HEK293 (cell line): Measurements from ENCODE around the gene HIBCH.

ENCODE experiments used
- CTCF ChIA-PET: fragments of 350-600 bp; formaldehyde crosslinking; extraction: SDS; loops from one replicate; lab custom pipeline; 2021; ENCODE audit warnings: antibody characterized with exemption; lab: Yijun Ruan, JAX
- POLR2A ChIA-PET: fragments of 300-600 bp; formaldehyde crosslinking; extraction: SDS; loops from one replicate; lab custom pipeline; 2020; ENCODE audit warnings: antibody characterized with exemption, inconsistent platforms; lab: Yijun Ruan, JAX
- H3K27ac ChIP-seq: fragments of 200-500 bp; sonication (Bioruptor generic); 2 replicates; pipeline ENCODE4 v1.5.1; 2014; ENCODE audit warnings: low read depth, low read length, control low read depth, inconsistent platforms; ENCODE audit errors: extremely low read depth
- H3K36me3 ChIP-seq, 2 experiments: fragments of 200-500 bp in 1 of 2; sonication (Bioruptor generic) in 1 of 2; 1 replicate in 1 of 2; 2 replicates in 1 of 2; pipeline ENCODE4 v1.5.1; 2014 to 2017; ENCODE audit warnings: inconsistent platforms in 2 of 2, low read length in 2 of 2; ENCODE audit not compliant: control insufficient read depth in 2 of 2, insufficient read depth in 1 of 2
- H3K4me1 ChIP-seq: fragments of 200-500 bp; sonication (Bioruptor generic); 2 replicates; pipeline ENCODE4 v1.5.1; 2014; ENCODE audit warnings: mild to moderate bottlenecking, low read length, inconsistent platforms; ENCODE audit not compliant: control insufficient read depth, insufficient read depth
- H3K4me3 ChIP-seq: 2 replicates; pipeline ENCODE4 v1.5.1; 2011; ENCODE audit warnings: low read depth, mild to moderate bottlenecking, control low read depth, low read length, moderate library complexity
- H3K9me3 ChIP-seq: fragments of 200-500 bp; sonication (Bioruptor generic); 2 replicates; pipeline ENCODE4 v1.5.1; 2014; ENCODE audit warnings: low read depth, low read length, inconsistent platforms; ENCODE audit not compliant: control insufficient read depth, insufficient read depth
- GLIS1 ChIP-seq: fragments of 450-650 bp; formaldehyde crosslinking; IDR thresholded peaks from 2 replicates; pipeline ENCODE4 v1.5.1; 2016; ENCODE audit warnings: missing biosample characterization, missing genetic modification characterization
- KLF10 ChIP-seq: fragments of 450-650 bp; IDR thresholded peaks from 2 replicates; pipeline ENCODE4 v1.5.1; 2018; ENCODE audit warnings: missing biosample characterization, mild to moderate bottlenecking, missing genetic modification characterization
- PRDM1 ChIP-seq: fragments of 450-650 bp; formaldehyde crosslinking; IDR thresholded peaks from 2 replicates; pipeline ENCODE4; 2016; ENCODE audit warnings: missing biosample characterization, missing genetic modification characterization
- ZFP37 ChIP-seq: fragments of 450-650 bp; formaldehyde crosslinking; IDR thresholded peaks from 2 replicates; pipeline ENCODE4 v1.5.1; 2016; ENCODE audit warnings: missing biosample characterization, missing genetic modification characterization
- ZNF114 ChIP-seq: fragments of 450-650 bp; formaldehyde crosslinking; IDR thresholded peaks from 2 replicates; pipeline ENCODE4 v1.5.0; 2017; ENCODE audit warnings: missing biosample characterization, missing genetic modification characterization
- ZNF223 ChIP-seq: fragments of 450-650 bp; formaldehyde crosslinking; IDR thresholded peaks from 2 replicates; pipeline ENCODE4 v1.5.1; 2016; ENCODE audit warnings: missing biosample characterization, missing genetic modification characterization
- ZNF366 ChIP-seq: fragments of 450-650 bp; formaldehyde crosslinking; conservative IDR thresholded peaks from 2 replicates; pipeline ENCODE4 v1.5.1; 2016; ENCODE audit warnings: missing biosample characterization, missing genetic modification characterization
- ZNF596 ChIP-seq: fragments of 450-650 bp; IDR thresholded peaks from 2 replicates; pipeline ENCODE4 v1.5.0; 2018; ENCODE audit warnings: missing biosample characterization, mild to moderate bottlenecking, missing genetic modification characterization, moderate library complexity
- ZNF76 ChIP-seq: fragments of 450-650 bp; formaldehyde crosslinking; IDR thresholded peaks from 2 replicates; pipeline ENCODE4; 2016; ENCODE audit warnings: low read depth, missing biosample characterization, missing genetic modification characterization, borderline replicate concordance
- TF ChIP-seq, protein P1 (sequence below): fragments of 450-650 bp; formaldehyde crosslinking; conservative IDR thresholded peaks from 2 replicates; pipeline ENCODE4 v1.5.1; 2016; ENCODE audit warnings: low read depth, missing biosample characterization, missing genetic modification characterization
- TF ChIP-seq, protein P2 (sequence below): fragments of 450-650 bp; formaldehyde crosslinking; IDR thresholded peaks from 2 replicates; pipeline ENCODE4 v1.5.1; 2016; ENCODE audit warnings: missing biosample characterization, missing genetic modification characterization
- TF ChIP-seq, protein P3 (sequence below): fragments of 450-650 bp; formaldehyde crosslinking; IDR thresholded peaks from 2 replicates; pipeline ENCODE4 v1.5.1; 2017; ENCODE audit warnings: missing biosample characterization, mild to moderate bottlenecking, missing genetic modification characterization, moderate library complexity
- TF ChIP-seq, protein P4 (sequence below): fragments of 450-650 bp; formaldehyde crosslinking; IDR thresholded peaks from 2 replicates; pipeline ENCODE4 v1.5.1; 2017; ENCODE audit warnings: missing biosample characterization, missing genetic modification characterization

The HIBCH gene

DNA sequence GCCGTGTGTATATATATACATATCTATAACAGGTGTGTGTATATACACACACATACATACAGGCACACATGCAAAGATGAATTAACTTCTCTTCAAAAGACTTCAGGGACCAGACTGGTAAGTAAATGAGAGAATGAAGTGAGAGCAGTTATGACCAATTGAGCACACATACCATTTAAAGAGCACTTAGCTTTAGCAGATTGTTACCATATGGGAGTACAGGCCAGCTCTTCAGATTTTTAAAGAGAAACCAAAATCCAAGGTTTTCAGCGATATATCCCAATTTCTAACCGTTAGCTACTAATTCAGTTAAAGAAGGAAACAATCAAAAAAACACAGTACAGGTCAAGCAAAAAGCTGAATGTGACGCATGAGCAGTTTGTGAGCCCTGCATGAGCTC, 47.5 kb upstream of the HIBCH start (continued):
- TF ChIP-seq ZNF223 (tag by site-specific recombination) (no peak), GLIS1 (tag by site-specific recombination) (no peak), ZNF76 (tag by site-specific recombination) (no peak)

DNA sequence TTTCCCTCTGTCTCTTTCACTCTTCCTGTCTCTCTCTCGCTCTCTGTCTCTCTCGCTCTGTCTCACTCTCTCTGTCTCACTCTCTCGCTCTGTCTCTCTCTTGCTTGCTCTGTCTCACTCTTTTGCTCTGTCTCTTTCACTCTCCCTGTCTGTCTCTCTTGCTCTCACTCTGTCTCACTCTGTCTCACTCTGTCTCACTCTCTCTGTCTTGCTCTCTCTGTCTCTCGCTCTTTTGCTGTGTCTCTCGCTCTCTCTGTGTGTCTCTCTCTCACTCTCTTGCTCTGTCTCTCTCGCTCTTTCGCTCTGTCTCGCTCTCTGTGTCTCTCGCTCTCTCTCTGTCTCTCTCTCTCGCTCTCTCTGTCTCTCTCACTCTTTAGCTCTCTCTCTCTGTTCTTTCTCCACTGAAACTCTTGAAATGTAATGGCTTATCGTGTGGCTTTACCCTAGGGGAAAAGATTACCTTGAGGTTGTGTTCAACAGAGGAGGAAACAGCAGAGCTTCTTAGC, 46.7 kb upstream of the HIBCH start:
- H3K4me1 ChIP-seq: no peaks in the 10 kb centered on the region
- H3K4me3 ChIP-seq: no peak overlapping the region
- peaks cover 0 to 49% of the 10 kb centered on the region in 2 experiments for H3K36me3 ChIP-seq
- H3K27ac ChIP-seq: no peak overlapping the region
- TF ChIP-seq, protein P1, sequence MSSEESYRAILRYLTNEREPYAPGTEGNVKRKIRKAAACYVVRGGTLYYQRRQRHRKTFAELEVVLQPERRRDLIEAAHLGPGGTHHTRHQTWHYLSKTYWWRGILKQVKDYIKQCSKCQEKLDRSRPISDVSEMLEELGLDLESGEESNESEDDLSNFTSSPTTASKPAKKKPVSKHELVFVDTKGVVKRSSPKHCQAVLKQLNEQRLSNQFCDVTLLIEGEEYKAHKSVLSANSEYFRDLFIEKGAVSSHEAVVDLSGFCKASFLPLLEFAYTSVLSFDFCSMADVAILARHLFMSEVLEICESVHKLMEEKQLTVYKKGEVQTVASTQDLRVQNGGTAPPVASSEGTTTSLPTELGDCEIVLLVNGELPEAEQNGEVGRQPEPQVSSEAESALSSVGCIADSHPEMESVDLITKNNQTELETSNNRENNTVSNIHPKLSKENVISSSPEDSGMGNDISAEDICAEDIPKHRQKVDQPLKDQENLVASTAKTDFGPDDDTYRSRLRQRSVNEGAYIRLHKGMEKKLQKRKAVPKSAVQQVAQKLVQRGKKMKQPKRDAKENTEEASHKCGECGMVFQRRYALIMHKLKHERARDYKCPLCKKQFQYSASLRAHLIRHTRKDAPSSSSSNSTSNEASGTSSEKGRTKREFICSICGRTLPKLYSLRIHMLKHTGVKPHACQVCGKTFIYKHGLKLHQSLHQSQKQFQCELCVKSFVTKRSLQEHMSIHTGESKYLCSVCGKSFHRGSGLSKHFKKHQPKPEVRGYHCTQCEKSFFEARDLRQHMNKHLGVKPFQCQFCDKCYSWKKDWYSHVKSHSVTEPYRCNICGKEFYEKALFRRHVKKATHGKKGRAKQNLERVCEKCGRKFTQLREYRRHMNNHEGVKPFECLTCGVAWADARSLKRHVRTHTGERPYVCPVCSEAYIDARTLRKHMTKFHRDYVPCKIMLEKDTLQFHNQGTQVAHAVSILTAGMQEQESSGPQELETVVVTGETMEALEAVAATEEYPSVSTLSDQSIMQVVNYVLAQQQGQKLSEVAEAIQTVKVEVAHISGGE (tag by site-specific recombination): no peak
- TF ChIP-seq ZNF596 (tag by site-specific recombination): peak; percentile 98
- TF ChIP-seq ZNF366 (tag by site-specific recombination): 0 out of 2 replicates have a peak, but pooled peaks have one; percentile 24
- TF ChIP-seq, protein P2, sequence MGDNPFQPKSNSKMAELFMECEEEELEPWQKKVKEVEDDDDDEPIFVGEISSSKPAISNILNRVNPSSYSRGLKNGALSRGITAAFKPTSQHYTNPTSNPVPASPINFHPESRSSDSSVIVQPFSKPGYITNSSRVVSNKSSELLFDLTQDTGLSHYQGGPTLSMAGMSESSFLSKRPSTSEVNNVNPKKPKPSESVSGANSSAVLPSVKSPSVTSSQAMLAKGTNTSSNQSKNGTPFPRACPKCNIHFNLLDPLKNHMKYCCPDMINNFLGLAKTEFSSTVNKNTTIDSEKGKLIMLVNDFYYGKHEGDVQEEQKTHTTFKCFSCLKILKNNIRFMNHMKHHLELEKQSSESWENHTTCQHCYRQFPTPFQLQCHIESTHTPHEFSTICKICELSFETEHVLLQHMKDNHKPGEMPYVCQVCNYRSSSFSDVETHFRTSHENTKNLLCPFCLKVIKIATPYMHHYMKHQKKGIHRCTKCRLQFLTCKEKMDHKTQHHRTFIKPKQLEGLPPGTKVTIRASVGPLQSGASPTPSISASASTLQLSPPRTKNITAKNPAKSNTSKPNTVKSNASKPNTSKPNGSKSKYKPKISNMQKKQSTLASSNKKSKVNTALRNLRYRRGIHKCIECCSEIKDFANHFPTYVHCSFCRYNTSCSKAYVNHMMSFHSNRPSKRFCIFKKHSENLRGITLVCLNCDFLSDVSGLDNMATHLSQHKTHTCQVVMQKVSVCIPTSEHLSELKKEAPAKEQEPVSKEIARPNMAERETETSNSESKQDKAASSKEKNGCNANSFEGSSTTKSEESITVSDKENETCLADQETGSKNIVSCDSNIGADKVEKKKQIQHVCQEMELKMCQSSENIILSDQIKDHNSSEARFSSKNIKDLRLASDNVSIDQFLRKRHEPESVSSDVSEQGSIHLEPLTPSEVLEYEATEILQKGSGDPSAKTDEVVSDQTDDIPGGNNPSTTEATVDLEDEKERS: no peak
- peak; percentile 91 for TF ChIP-seq PRDM1
- no peak for TF ChIP-seq ZFP37 (tag by site-specific recombination)
- TF ChIP-seq KLF10 (tag by site-specific recombination): no peak
- no peaks in the 10 kb centered on the region for H3K9me3 ChIP-seq
- ChIA-PET POLR2A (no interaction called here), CTCF (no interaction called here)

DNA sequence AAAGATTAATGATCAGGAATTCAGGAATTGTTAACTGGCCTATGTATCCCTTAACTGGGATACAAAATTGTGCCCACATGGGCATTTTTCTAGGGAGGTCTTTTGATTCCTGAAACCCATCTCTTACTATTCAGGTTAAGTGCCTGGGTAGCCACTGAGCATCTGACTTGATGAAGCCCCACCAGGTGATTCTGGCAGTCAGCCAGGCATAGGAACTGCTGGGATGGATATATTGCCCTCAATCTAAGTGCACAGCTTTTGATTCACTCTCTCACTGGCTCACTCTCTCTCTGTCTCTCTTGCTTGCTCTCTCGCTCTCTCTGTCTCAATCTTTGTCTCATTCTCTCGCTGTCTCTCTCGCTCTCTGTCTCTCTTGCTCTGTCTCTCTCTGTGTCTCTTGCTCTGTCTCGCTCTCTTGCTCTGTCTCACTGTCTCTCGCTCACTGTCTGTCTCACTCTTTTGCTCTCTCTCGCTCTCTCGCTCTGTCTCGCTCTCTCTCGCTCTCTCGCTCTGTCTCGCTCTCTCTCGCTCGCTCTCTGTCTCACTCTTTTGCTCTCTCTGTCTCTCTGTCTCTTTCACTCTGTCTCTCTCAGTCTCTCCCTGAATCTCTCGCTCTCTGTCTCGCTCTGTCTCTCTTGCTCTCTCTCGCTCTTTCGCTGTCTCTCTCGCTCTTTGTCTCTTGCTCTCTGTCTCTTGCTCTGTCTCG, 46.0 kb upstream of the HIBCH start:
- no peak overlapping the region for H3K27ac ChIP-seq
- CTCF ChIA-PET: no interaction called here
- TF ChIP-seq, protein P3, sequence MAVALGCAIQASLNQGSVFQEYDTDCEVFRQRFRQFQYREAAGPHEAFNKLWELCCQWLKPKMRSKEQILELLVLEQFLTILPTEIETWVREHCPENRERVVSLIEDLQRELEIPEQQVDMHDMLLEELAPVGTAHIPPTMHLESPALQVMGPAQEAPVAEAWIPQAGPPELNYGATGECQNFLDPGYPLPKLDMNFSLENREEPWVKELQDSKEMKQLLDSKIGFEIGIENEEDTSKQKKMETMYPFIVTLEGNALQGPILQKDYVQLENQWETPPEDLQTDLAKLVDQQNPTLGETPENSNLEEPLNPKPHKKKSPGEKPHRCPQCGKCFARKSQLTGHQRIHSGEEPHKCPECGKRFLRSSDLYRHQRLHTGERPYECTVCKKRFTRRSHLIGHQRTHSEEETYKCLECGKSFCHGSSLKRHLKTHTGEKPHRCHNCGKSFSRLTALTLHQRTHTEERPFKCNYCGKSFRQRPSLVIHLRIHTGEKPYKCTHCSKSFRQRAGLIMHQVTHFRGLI (tag by site-specific recombination): peak; percentile 53; the same call in 1 of the 2 replicates
- TF ChIP-seq ZNF114 (tag by site-specific recombination) (no peak), ZNF596 (tag by site-specific recombination) (peak; percentile 99)
- TF ChIP-seq, protein P4, sequence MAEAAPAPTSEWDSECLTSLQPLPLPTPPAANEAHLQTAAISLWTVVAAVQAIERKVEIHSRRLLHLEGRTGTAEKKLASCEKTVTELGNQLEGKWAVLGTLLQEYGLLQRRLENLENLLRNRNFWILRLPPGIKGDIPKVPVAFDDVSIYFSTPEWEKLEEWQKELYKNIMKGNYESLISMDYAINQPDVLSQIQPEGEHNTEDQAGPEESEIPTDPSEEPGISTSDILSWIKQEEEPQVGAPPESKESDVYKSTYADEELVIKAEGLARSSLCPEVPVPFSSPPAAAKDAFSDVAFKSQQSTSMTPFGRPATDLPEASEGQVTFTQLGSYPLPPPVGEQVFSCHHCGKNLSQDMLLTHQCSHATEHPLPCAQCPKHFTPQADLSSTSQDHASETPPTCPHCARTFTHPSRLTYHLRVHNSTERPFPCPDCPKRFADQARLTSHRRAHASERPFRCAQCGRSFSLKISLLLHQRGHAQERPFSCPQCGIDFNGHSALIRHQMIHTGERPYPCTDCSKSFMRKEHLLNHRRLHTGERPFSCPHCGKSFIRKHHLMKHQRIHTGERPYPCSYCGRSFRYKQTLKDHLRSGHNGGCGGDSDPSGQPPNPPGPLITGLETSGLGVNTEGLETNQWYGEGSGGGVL (tag by site-specific recombination): no peak
- TF ChIP-seq, all 188 proteins: peak for 2
- no peaks in the 10 kb centered on the region for H3K4me1 ChIP-seq
- H3K4me3 ChIP-seq: no peak overlapping the region
- H3K9me3 ChIP-seq: no peaks in the 10 kb centered on the region
- H3K36me3 ChIP-seq: peaks cover 0 to 46% of the 10 kb centered on the region in 2 experiments
- POLR2A ChIA-PET: no interaction called here
